GM23338 (cell line): ENCODE results near the gene CALM1.

Experiments used
- CREB1 ChIP-seq: fragments of 250-450 bp; sonication (Bioruptor Pico); IDR thresholded peaks from 2 replicates; pipeline ENCODE4 v1.5.0; 2020; ENCODE audit warnings: low read depth, mild to moderate bottlenecking, moderate library complexity
- EZH2 ChIP-seq: fragments of 200-600 bp; sonication (generic); IDR thresholded peaks from one replicate; pipeline ENCODE4 v1.8.0; 2017; ENCODE audit warnings: antibody characterized with exemption, mild to moderate bottlenecking, low read depth; ENCODE audit not compliant: unreplicated experiment
- EZH2phosphoT487 ChIP-seq: fragments of 200-600 bp; sonication (generic); IDR thresholded peaks from one replicate; pipeline ENCODE4 v1.8.1; 2018; ENCODE audit warnings: antibody characterized with exemption; ENCODE audit not compliant: unreplicated experiment
- JUNB ChIP-seq: IDR thresholded peaks from one replicate; pipeline ENCODE4 v1.6.1; 2016; ENCODE audit warnings: antibody characterized with exemption; ENCODE audit not compliant: unreplicated experiment
- POLR2AphosphoS5 ChIP-seq: IDR thresholded peaks from 2 replicates; pipeline ENCODE4 v1.6.1; 2016; ENCODE audit warnings: antibody characterized with exemption, low read depth
- REST ChIP-seq: IDR thresholded peaks from one replicate; pipeline ENCODE4 v1.6.1; 2018; ENCODE audit warnings: antibody characterized with exemption; ENCODE audit not compliant: unreplicated experiment
- TF ChIP-seq, protein P1 (sequence below), 2 experiments: fragments of 200-600 bp in 1 of 2; sonication (generic) in 1 of 2; conservative IDR thresholded peaks; 2 replicates each; pipeline versions ENCODE4 v1.5.1 to v1.6.1; 2016 to 2017; ENCODE audit warnings: antibody characterized with exemption in 2 of 2, low read depth in 2 of 2, mild to moderate bottlenecking in 2 of 2, moderate library complexity in 1 of 2

DNA sequence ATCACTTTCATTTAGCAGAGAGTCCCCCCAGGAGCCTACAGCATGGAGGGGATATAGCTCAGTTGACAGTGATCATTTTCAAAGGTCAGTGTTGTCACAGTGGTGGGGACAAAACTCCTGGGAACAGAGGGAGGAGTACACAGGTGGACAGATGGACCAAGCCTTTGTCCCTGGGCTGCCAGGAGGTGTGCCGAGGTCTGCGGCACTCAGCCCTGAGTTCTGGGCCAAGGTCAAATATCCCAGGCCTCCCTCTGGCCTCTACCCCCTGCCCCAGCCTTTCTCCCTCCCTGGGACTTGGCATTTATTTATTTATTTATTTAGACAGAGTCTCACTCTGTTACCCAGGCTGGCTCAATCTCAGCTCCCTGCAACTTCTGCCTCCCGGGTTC, 24.8 kb downstream of the CALM1 start:
- TF ChIP-seq, protein P1, sequence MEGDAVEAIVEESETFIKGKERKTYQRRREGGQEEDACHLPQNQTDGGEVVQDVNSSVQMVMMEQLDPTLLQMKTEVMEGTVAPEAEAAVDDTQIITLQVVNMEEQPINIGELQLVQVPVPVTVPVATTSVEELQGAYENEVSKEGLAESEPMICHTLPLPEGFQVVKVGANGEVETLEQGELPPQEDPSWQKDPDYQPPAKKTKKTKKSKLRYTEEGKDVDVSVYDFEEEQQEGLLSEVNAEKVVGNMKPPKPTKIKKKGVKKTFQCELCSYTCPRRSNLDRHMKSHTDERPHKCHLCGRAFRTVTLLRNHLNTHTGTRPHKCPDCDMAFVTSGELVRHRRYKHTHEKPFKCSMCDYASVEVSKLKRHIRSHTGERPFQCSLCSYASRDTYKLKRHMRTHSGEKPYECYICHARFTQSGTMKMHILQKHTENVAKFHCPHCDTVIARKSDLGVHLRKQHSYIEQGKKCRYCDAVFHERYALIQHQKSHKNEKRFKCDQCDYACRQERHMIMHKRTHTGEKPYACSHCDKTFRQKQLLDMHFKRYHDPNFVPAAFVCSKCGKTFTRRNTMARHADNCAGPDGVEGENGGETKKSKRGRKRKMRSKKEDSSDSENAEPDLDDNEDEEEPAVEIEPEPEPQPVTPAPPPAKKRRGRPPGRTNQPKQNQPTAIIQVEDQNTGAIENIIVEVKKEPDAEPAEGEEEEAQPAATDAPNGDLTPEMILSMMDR (conservative IDR thresholded peaks at IDR 0.05; ENCODE audit: low read depth in 2 of 2): no peak
- TF ChIP-seq EZH2 (no peak), EZH2phosphoT487 (no peak), JUNB (no peak), POLR2AphosphoS5 (no peak), REST (no peak), CREB1 (CRISPR knock-in tag) (no peak)
